NCI-H510A (cell line): Measurements from ENCODE around the gene ZER1.
"Not testable (repeated sequence)": the region's sequence is repeated elsewhere in the genome, so short reads cannot be mapped to it uniquely, and the experiment has no call there.

Source experiments
- DNase-seq: peaks from one replicate; lab custom pipeline; 2025; lab: John Stamatoyannopoulos, UW

Gene ZER1

GRCh38 chr9:128787659-128788058 lies 15.9 kb upstream of the ZER1 start:
- DNase-seq: no peak

GRCh38 chr9:128786681-128787601 lies 15.2 kb upstream of the ZER1 start, which contains the start of gene TBC1D13:
Gene TBC1D13 (plus strand): TSS chr9:128787253. CDS start chr9:128787354, 101 bp downstream.
- DNase-seq: peak; percentile 75

GRCh38 chr9:128785427-128785826 lies 13.7 kb upstream of the ZER1 start:
- no peak for DNase-seq

GRCh38 chr9:128782669-128783068 lies 10.9 kb upstream of the ZER1 start:
- DNase-seq: no peak

GRCh38 chr9:128781187-128782070 lies 9.7 kb upstream of the ZER1 start:
- DNase-seq: no peak

GRCh38 chr9:128780093-128780492 lies 8.4 kb upstream of the ZER1 start:
- DNase-seq: not testable (repeated sequence)

- no peak for DNase-seq
Observed at GRCh38 chr9:128774804-128775203, 3.1 kb upstream of the ZER1 start.

- DNase-seq: no peak
Observed at GRCh38 chr9:128773049-128773448, 1.3 kb upstream of the ZER1 start.

GRCh38 chr9:128771094-128771721 lies 519 bp downstream of the ZER1 start:
- DNase-seq: no peak

- no peak for DNase-seq
Observed at GRCh38 chr9:128770286-128771030, 1.3 kb downstream of the ZER1 start.

GRCh38 chr9:128768606-128769005 lies 3.1 kb downstream of the ZER1 start:
- no peak for DNase-seq

GRCh38 chr9:128765499-128765898 lies 6.2 kb downstream of the ZER1 start:
- no peak for DNase-seq

- DNase-seq: no peak
Observed at GRCh38 chr9:128764361-128764760, 7.4 kb downstream of the ZER1 start.

GRCh38 chr9:128762671-128763449 lies 8.9 kb downstream of the ZER1 start:
- no peak for DNase-seq

GRCh38 chr9:128757602-128758001 lies 14.1 kb downstream of the ZER1 start:
- DNase-seq: no peak

- DNase-seq: no peak
Observed at GRCh38 chr9:128753627-128754026, 18.1 kb downstream of the ZER1 start.

GRCh38 chr9:128750926-128751595 lies 20.7 kb downstream of the ZER1 start:
- no peak for DNase-seq

GRCh38 chr9:128747241-128747640 lies 24.5 kb downstream of the ZER1 start:
- no peak for DNase-seq

- DNase-seq: no peak
Observed at GRCh38 chr9:128743421-128743820, 28.3 kb downstream of the ZER1 start.

- no peak for DNase-seq
Observed at GRCh38 chr9:128742401-128742800, 29.3 kb downstream of the ZER1 start.
